SU-DHL-6 (cell line): Measurements from ENCODE around the gene MKRN1.
A peak's percentile ranks its signal among the peaks of the same experiment; 100 is the strongest.

ENCODE experiments used
- H2AFZ ChIP-seq: fragments of 200-600 bp; sonication (generic); 2 replicates; pipeline ENCODE4 v1.6.1; 2014; ENCODE audit warnings: low read depth, mild to moderate bottlenecking, moderate library complexity, mixed read lengths, antibody characterized with exemption, low read length; ENCODE audit not compliant: severe bottlenecking
- H3F3A ChIP-seq: fragments of 200-600 bp; shearing (Covaris generic); 2 replicates; pipeline ENCODE4 v1.6.0; 2016; ENCODE audit warnings: antibody characterized with exemption, mild to moderate bottlenecking; ENCODE audit not compliant: insufficient read depth
- H3K27ac ChIP-seq: fragments of 200-600 bp; sonication (generic); 2 replicates; pipeline ENCODE4 v1.5.1; 2016; ENCODE audit warnings: low read depth, mild to moderate bottlenecking, low read length, moderate library complexity, mixed read lengths
- H3K27me3 ChIP-seq: fragments of 200-600 bp; sonication (generic), shearing (Covaris generic); 2 replicates; pipeline ENCODE4 v1.6.0; 2014; ENCODE audit warnings: mild to moderate bottlenecking, low read length
- H3K36me3 ChIP-seq: fragments of 200-600 bp; sonication (generic); 2 replicates; pipeline ENCODE4 v1.6.1; 2014; ENCODE audit warnings: mild to moderate bottlenecking, low read length, mixed read lengths
- H3K4me2 ChIP-seq: fragments of 300-600, 200-600 bp; shearing (Covaris generic), sonication (generic); 2 replicates; pipeline ENCODE4 v1.6.0; 2014; ENCODE audit warnings: low read length, low read depth, mild to moderate bottlenecking; ENCODE audit not compliant: poor library complexity, severe bottlenecking
- H3K4me3 ChIP-seq: fragments of 200-600 bp; sonication (generic); 2 replicates; pipeline ENCODE4 v1.5.1; 2014; ENCODE audit warnings: antibody characterized with exemption, low read length, mild to moderate bottlenecking, mixed read lengths; ENCODE audit not compliant: insufficient read depth, poor library complexity, severe bottlenecking
- H3K79me2 ChIP-seq: fragments of 200-600 bp; sonication (generic); 2 replicates; pipeline ENCODE4 v1.6.1; 2014; ENCODE audit warnings: mild to moderate bottlenecking, low read length, moderate library complexity; ENCODE audit not compliant: insufficient read depth
- H3K9ac ChIP-seq: fragments of 200-600 bp; sonication (generic); 2 replicates; pipeline ENCODE4 v1.7.0; 2014; ENCODE audit warnings: mild to moderate bottlenecking, low read length
- H3K9me2 ChIP-seq: fragments of 200-600 bp; sonication (generic); replicated peaks from 2 replicates; pipeline ENCODE4 v1.6.1; 2014; ENCODE audit warnings: low read length; ENCODE audit not compliant: insufficient read depth
- H3K9me3 ChIP-seq: fragments of 200-600 bp; sonication (generic); 2 replicates; pipeline ENCODE4 v1.6.1; 2014; ENCODE audit warnings: low read length, mixed read lengths; ENCODE audit not compliant: insufficient read depth
- H4K20me1 ChIP-seq: fragments of 200-600 bp; sonication (generic); 2 replicates; pipeline ENCODE4 v1.6.1; 2014; ENCODE audit warnings: low read depth, mild to moderate bottlenecking, antibody characterized with exemption, low read length, moderate library complexity, mixed read lengths
- EZH2phosphoT487 ChIP-seq: fragments of 200-600 bp; sonication (generic), shearing (Covaris generic); conservative IDR thresholded peaks from 2 replicates; pipeline ENCODE4 v1.6.1; 2018; ENCODE audit warnings: mild to moderate bottlenecking, antibody characterized with exemption, low read length, moderate library complexity, mixed read lengths
- TF ChIP-seq, protein P1 (sequence below): fragments of 200-600 bp; sonication (generic); IDR thresholded peaks from one replicate; pipeline ENCODE4 v1.5.1; 2017; ENCODE audit warnings: antibody characterized with exemption, mild to moderate bottlenecking, low read length, moderate library complexity; ENCODE audit not compliant: insufficient read depth, poor library complexity, severe bottlenecking

The MKRN1 gene

DNA sequence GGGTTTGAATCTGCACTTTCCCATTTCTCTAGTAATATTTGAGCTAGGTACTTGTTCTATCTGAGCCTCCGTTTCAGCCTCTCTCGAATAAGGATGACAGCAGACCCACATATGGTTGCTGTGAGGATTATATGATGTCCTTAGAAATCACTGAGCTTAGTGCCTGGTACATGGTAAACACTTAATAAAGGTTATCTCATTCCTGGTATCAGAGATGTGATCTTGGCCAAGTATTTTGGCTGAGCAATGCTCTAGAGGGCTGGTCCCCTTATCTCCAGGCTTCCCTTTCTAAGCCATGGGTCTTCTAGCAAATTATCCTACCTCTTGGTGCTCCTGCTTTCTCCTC, 407 bp upstream of the MKRN1 start:
- Histone ChIP-seq H4K20me1 (peaks cover 14% of the 10 kb centered on the region; the same call in 1 of the 2 replicates), H3K27me3 (no peaks in the 10 kb centered on the region), H3K4me3 (peak overlapping the region; percentile 86), H3K79me2 (peaks cover 41% of the 10 kb centered on the region), H3K9ac (peak overlapping the region; percentile 77), H3K9me2 (no peaks in the 10 kb centered on the region), H3K4me2 (peak overlapping the region; percentile 72), H3F3A (peaks cover 13% of the 10 kb centered on the region; the same call in 1 of the 2 replicates), H3K36me3 (no peaks in the 10 kb centered on the region), H2AFZ (peak overlapping the region; percentile 91), H3K27ac (no peak overlapping the region), H3K9me3 (no peaks in the 10 kb centered on the region)
- TF ChIP-seq, protein P1, sequence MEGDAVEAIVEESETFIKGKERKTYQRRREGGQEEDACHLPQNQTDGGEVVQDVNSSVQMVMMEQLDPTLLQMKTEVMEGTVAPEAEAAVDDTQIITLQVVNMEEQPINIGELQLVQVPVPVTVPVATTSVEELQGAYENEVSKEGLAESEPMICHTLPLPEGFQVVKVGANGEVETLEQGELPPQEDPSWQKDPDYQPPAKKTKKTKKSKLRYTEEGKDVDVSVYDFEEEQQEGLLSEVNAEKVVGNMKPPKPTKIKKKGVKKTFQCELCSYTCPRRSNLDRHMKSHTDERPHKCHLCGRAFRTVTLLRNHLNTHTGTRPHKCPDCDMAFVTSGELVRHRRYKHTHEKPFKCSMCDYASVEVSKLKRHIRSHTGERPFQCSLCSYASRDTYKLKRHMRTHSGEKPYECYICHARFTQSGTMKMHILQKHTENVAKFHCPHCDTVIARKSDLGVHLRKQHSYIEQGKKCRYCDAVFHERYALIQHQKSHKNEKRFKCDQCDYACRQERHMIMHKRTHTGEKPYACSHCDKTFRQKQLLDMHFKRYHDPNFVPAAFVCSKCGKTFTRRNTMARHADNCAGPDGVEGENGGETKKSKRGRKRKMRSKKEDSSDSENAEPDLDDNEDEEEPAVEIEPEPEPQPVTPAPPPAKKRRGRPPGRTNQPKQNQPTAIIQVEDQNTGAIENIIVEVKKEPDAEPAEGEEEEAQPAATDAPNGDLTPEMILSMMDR: no peak
- TF ChIP-seq EZH2phosphoT487: no peak

DNA sequence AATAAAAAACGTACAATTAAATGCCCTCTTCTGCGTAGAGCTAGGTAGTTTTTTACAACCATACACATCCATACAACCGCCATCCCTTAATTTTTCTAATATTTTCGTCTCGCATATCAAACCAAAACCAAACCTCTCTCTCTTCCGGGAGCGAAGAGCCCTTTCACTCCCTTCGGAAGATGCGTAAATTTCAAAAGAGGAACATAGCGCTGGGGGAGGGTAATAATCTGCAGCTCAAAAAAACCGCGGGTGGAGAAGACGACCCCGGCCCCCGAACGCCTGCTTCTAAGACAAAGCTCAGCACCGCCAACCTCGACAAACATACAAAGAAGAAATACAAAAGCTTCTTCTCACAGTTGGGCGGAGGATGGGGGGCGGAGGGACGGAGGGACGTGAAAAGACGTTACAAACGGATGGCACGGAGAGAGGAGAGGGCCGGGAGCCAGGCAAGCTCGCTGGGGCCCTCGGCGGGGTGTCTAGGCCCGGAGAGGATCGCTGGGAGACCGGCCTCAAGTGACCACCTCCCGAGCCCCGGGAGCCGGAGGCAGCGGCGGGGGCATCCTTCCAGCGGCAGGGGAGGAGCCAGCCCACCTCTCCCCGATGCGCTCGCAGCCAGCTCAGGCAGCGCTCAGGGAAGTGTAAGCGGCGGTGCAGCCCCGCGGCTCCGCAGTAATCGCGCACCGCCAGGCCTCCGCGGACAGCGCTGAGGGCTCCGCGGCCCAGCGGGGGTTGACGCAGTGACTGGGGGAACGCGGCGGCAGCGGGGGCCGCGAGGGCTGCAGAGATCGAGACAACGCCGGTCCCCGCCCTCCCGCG, 851 bp downstream of the MKRN1 start:
- Histone ChIP-seq H3K4me2 (peak overlapping the region; percentile 72), H3K9me3 (no peaks in the 10 kb centered on the region), H3K27me3 (no peaks in the 10 kb centered on the region), H3K36me3 (no peaks in the 10 kb centered on the region), H3F3A (peaks cover 13% of the 10 kb centered on the region; the same call in 1 of the 2 replicates), H3K79me2 (peaks cover 53% of the 10 kb centered on the region), H3K4me3 (peak overlapping the region; percentile 86), H2AFZ (peak overlapping the region; percentile 63), H4K20me1 (peaks cover 14% of the 10 kb centered on the region; the same call in 1 of the 2 replicates), H3K27ac (peak overlapping the region; percentile 53), H3K9me2 (no peaks in the 10 kb centered on the region), H3K9ac (peak overlapping the region; percentile 77)
- TF ChIP-seq, protein P1: no peak
- TF ChIP-seq EZH2phosphoT487: no peak

DNA sequence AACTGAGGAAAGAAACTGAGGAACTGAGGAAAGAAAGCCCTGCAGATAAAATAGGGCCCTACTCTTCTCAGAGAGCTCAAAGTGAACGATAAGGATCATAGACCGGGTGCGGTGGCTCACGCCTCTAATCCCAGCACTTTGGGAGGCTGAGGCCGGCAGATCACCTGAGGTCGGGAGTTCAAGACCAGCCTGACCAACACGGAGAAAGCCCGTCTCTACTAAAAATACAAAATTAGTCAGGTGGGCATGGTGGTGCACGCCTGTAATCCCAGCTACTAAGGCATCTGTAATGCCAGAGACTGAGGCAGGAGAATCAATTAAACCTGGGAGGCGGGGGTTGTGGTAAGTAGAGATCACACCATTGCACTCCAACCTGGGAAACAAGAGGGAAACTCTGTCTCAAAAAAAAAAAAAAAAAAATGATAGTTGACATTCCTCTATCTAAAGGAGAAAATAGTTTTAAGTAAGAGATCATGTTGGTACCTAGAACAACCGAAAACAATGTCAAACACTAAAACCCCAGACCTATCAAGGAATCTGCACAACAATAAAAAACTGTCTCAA, 2.5 kb downstream of the MKRN1 start:
- H3K9ac ChIP-seq: no peak overlapping the region
- no peaks in the 10 kb centered on the region for H3K27me3 ChIP-seq
- peaks cover 13% of the 10 kb centered on the region; the same call in 1 of the 2 replicates for H3F3A ChIP-seq
- H2AFZ ChIP-seq: no peak overlapping the region
- no peak overlapping the region for H3K4me3 ChIP-seq
- TF ChIP-seq EZH2phosphoT487: no peak
- H3K4me2 ChIP-seq: peak overlapping the region; percentile 33
- H3K9me2 ChIP-seq: no peaks in the 10 kb centered on the region
- peaks cover 19% of the 10 kb centered on the region; the same call in 1 of the 2 replicates for H4K20me1 ChIP-seq
- H3K79me2 ChIP-seq: peaks cover 70% of the 10 kb centered on the region
- H3K27ac ChIP-seq: no peak overlapping the region
- no peaks in the 10 kb centered on the region for H3K9me3 ChIP-seq
- no peaks in the 10 kb centered on the region for H3K36me3 ChIP-seq
